IMR-90 (cell line): ENCODE results near the gene NOP10. TPM values are rescaled to one million over a fixed set of nuclear protein-coding genes. Genes with fewer than 3 reads are reported as not detected.
A peak's percentile ranks its signal among the peaks of the same experiment; 100 is the strongest.

Experiments used
- ATAC-seq: fragments of 200-7000 bp; cut with Tn5 transposase; 2 replicates; pipeline ENCODE4 v1.9.1; 2020; ENCODE audit warnings: low read depth, mild to moderate bottlenecking, moderate library complexity
- BruUV-seq: library from RNA; stranded (reverse); fragments of 400-500 nt; replicated peaks from 2 replicates; lab custom pipeline; 2021; lab: Mats Ljungman, UMichigan
- CTCF ChIA-PET: fragments of 300-600 bp; formaldehyde crosslinking; extraction: SDS; loops from one replicate; lab custom pipeline; 2021; ENCODE audit warnings: antibody characterized with exemption; lab: Yijun Ruan, JAX
- POLR2A ChIA-PET: fragments of 300-600 bp; sonication (Branson Sonifier 250); formaldehyde crosslinking; loops from one replicate; lab custom pipeline; 2022; ENCODE audit warnings: antibody characterized with exemption; ENCODE audit not compliant: unreplicated experiment; lab: Charles Lee
- DNase-seq: peaks from one replicate; pipeline ENCODE4 v3.0.0; 2013
- H2AFZ ChIP-seq: replicated peaks from 2 replicates; pipeline ENCODE3; 2013; ENCODE audit warnings: low read length, mild to moderate bottlenecking; ENCODE audit not compliant: poor library complexity
- H2AK5ac ChIP-seq: 2 replicates; pipeline ENCODE4 v1.6.1; 2013; ENCODE audit warnings: low read depth, low read length, inconsistent platforms
- H2AK9ac ChIP-seq: replicated peaks from 2 replicates; pipeline ENCODE3; 2013; ENCODE audit warnings: mild to moderate bottlenecking, low read depth, low read length, moderate library complexity; ENCODE audit not compliant: poor library complexity
- H2BK120ac ChIP-seq: 2 replicates; pipeline ENCODE4 v1.6.1; 2013; ENCODE audit warnings: low read depth, low read length, inconsistent platforms
- H2BK15ac ChIP-seq: 3 replicates; pipeline ENCODE4 v1.6.1; 2013; ENCODE audit warnings: low read depth, low read length, inconsistent platforms
- H2BK20ac ChIP-seq: 2 replicates; pipeline ENCODE4 v1.6.1; 2013; ENCODE audit warnings: low read depth, mild to moderate bottlenecking, inconsistent platforms, low read length, moderate library complexity
- H2BK5ac ChIP-seq: 2 replicates; pipeline ENCODE4 v1.6.1; 2013; ENCODE audit warnings: mild to moderate bottlenecking, low read depth, low read length, inconsistent platforms; ENCODE audit not compliant: poor library complexity, severe bottlenecking
- H3K14ac ChIP-seq: replicated peaks from 2 replicates; pipeline ENCODE4 v1.6.1; 2013; ENCODE audit warnings: low read depth, low read length, inconsistent platforms
- H3K18ac ChIP-seq: 2 replicates; pipeline ENCODE4 v1.6.1; 2013; ENCODE audit warnings: low read depth, low read length, control low read depth
- H3K23ac ChIP-seq: 2 replicates; pipeline ENCODE4 v1.6.1; 2013; ENCODE audit warnings: low read depth, low read length, inconsistent platforms
- H3K27ac ChIP-seq: 2 replicates; pipeline ENCODE4 v1.5.1; 2013; ENCODE audit warnings: mild to moderate bottlenecking, control low read depth, low read length; ENCODE audit not compliant: insufficient read depth
- H3K27me3 ChIP-seq: 2 replicates; pipeline ENCODE4 v1.6.1; 2013; ENCODE audit warnings: low read length; ENCODE audit not compliant: control insufficient read depth, insufficient read depth
- H3K36me3 ChIP-seq: 2 replicates; pipeline ENCODE4 v1.6.1; 2013; ENCODE audit warnings: low read length, mixed read lengths; ENCODE audit not compliant: control insufficient read depth, insufficient read depth
- H3K4ac ChIP-seq: 2 replicates; pipeline ENCODE4 v1.6.1; 2013; ENCODE audit warnings: low read depth, low read length, inconsistent platforms
- H3K4me1 ChIP-seq: 2 replicates; pipeline ENCODE4 v1.6.1; 2013; ENCODE audit warnings: low read length, mixed read lengths; ENCODE audit not compliant: control insufficient read depth, insufficient read depth
- H3K4me2 ChIP-seq: 2 replicates; pipeline ENCODE4 v1.6.1; 2013; ENCODE audit warnings: low read depth, mild to moderate bottlenecking, control low read depth, low read length, moderate library complexity
- H3K4me3 ChIP-seq: 2 replicates; pipeline ENCODE4 v1.5.1; 2013; ENCODE audit warnings: low read depth, mild to moderate bottlenecking, control low read depth, low read length, moderate library complexity; ENCODE audit not compliant: insufficient read depth
- H3K56ac ChIP-seq: 2 replicates; pipeline ENCODE4 v1.6.1; 2013; ENCODE audit warnings: low read length, inconsistent platforms; ENCODE audit not compliant: insufficient read depth; ENCODE audit errors: extremely low read depth
- H3K79me1 ChIP-seq, 2 experiments: 2 replicates each; pipeline ENCODE4 v1.6.1; 2013; ENCODE audit warnings: low read length in 2 of 2, inconsistent platforms in 1 of 2, low read depth in 1 of 2
- H3K9ac ChIP-seq: 2 replicates; pipeline ENCODE4 v1.6.1; 2013; ENCODE audit warnings: low read depth, low read length, control low read depth
- H3K9me1 ChIP-seq: 2 replicates; pipeline ENCODE4 v1.6.1; 2013; ENCODE audit warnings: low read length, inconsistent platforms; ENCODE audit not compliant: insufficient read depth
- H3K9me3 ChIP-seq: 2 replicates; pipeline ENCODE4 v1.6.1; 2013; ENCODE audit warnings: low read length; ENCODE audit not compliant: control insufficient read depth, insufficient read depth
- H4K20me1 ChIP-seq: 2 replicates; pipeline ENCODE4 v1.6.1; 2013; ENCODE audit warnings: low read length, inconsistent platforms; ENCODE audit not compliant: insufficient read depth
- H4K5ac ChIP-seq: 2 replicates; pipeline ENCODE4 v1.6.1; 2013; ENCODE audit warnings: mild to moderate bottlenecking, low read depth, low read length, control low read depth
- H4K8ac ChIP-seq, 2 experiments: 2 replicates each; pipeline ENCODE4 v1.6.1; 2013; ENCODE audit warnings: low read depth in 2 of 2, low read length in 2 of 2, control low read depth in 1 of 2, inconsistent platforms in 1 of 2
- H4K91ac ChIP-seq: 2 replicates; pipeline ENCODE4 v1.6.1; 2013; ENCODE audit warnings: low read depth, low read length, inconsistent platforms; ENCODE audit not compliant: insufficient read depth
- BHLHE40 ChIP-seq: fragments of 150-350 bp; IDR thresholded peaks from 2 replicates; pipeline ENCODE4 v1.6.1; 2016; ENCODE audit warnings: mild to moderate bottlenecking, low read depth, low read length
- CEBPB ChIP-seq: IDR thresholded peaks from 2 replicates; pipeline ENCODE4 v1.6.1; 2012; ENCODE audit warnings: low read depth, low read length, improper control_type of control experiment
- CHD1 ChIP-seq: IDR thresholded peaks from 2 replicates; pipeline ENCODE4 v1.6.1; 2012; ENCODE audit warnings: low read depth, low read length, improper control_type of control experiment
- FOS ChIP-seq: fragments of 150-350 bp; IDR thresholded peaks from 2 replicates; pipeline ENCODE4 v1.6.1; 2016; ENCODE audit warnings: low read depth, low read length
- MAZ ChIP-seq: IDR thresholded peaks from 2 replicates; pipeline ENCODE4 v1.6.1; 2012; ENCODE audit warnings: low read depth, mild to moderate bottlenecking, low read length, improper control_type of control experiment, moderate library complexity, borderline replicate concordance
- MXI1 ChIP-seq: IDR thresholded peaks from 2 replicates; pipeline ENCODE4 v1.6.1; 2012; ENCODE audit warnings: low read depth, mild to moderate bottlenecking, low read length, moderate library complexity, borderline replicate concordance
- NFE2L2 ChIP-seq: fragments of 150-350 bp; IDR thresholded peaks from 2 replicates; pipeline ENCODE4 v1.6.1; 2016; ENCODE audit warnings: low read depth, mild to moderate bottlenecking, low read length
- RAD21 ChIP-seq: IDR thresholded peaks from 2 replicates; pipeline ENCODE4 v1.6.1; 2012; ENCODE audit warnings: low read length, improper control_type of control experiment
- RCOR1 ChIP-seq: IDR thresholded peaks from 2 replicates; pipeline ENCODE4 v1.6.1; 2012; ENCODE audit warnings: mild to moderate bottlenecking, low read length, improper control_type of control experiment; ENCODE audit not compliant: insufficient replicate concordance
- RFX5 ChIP-seq: IDR thresholded peaks from 2 replicates; pipeline ENCODE4 v1.8.0; 2012; ENCODE audit warnings: low read depth, mild to moderate bottlenecking, low read length, moderate library complexity
- SMC3 ChIP-seq: fragments of 150-350 bp; IDR thresholded peaks from 2 replicates; pipeline ENCODE4 v1.6.1; 2016; ENCODE audit warnings: low read depth, mild to moderate bottlenecking, antibody characterized with exemption, low read length, moderate library complexity
- WGBS, 2 experiments: methylation state at CpG; one replicate each; pipeline versions ENCODE4 v1.1.5 to v1.1.7; 2013; ENCODE audit warnings: missing lambda C conversion rate in 2 of 2; ENCODE audit not compliant: insufficient read length in 1 of 2; ENCODE audit errors: extremely low coverage in 2 of 2; 5-methylcytosine and 5-hydroxymethylcytosine counted together
- dilution Hi-C: fragments of 300-500 bp; cut with HindIII; formaldehyde crosslinking; loops from one replicate; pipeline ENCODE4 v1.14.3; 2018; ENCODE audit warnings: low sequenced_read_pairs; ENCODE audit not compliant: unreplicated experiment
- in situ Hi-C: fragments of 300-500 bp; cut with MboI; formaldehyde crosslinking; loops from 3 replicates; pipeline ENCODE4 v1.14.3; 2019; ENCODE audit warnings: low sequenced_read_pairs, inconsistent platforms, mixed read lengths
- intact Hi-C: fragments of 100-400 bp; cut with micrococcal nuclease; formaldehyde crosslinking; loops from 2 replicates; pipeline ENCODE4 v1.10.0; 2022
- polyA plus RNA-seq, 3 experiments: library from polyadenylated mRNA; depleted of rRNA; stranded (reverse); fragments of >200 nt; gene quantifications; 2 replicates each; pipeline ENCODE4 v1.2.3, GENCODE V29; 2012; ENCODE audit warnings: low replicate concordance in 1 of 3
- total RNA-seq: library from RNA; depleted of rRNA; stranded (reverse); fragments of >200 nt; gene quantifications from 2 replicates; pipeline ENCODE4 v1.2.3, GENCODE V29; 2012
- TF ChIP-seq, protein P1 (sequence below): fragments of 150-350 bp; IDR thresholded peaks from 2 replicates; pipeline ENCODE4 v1.6.1; 2017; ENCODE audit warnings: mild to moderate bottlenecking, antibody characterized with exemption, low read length, low read depth
- TF ChIP-seq, protein P2 (sequence below): conservative IDR thresholded peaks from 2 replicates; pipeline ENCODE4 v1.5.1; 2012; ENCODE audit warnings: mild to moderate bottlenecking, low read depth, low read length, improper control_type of control experiment
- TF ChIP-seq, protein P3 (sequence below): fragments of 150-350 bp; IDR thresholded peaks from 2 replicates; pipeline ENCODE4 v1.6.1; 2016; ENCODE audit warnings: low read depth, mild to moderate bottlenecking, low read length, moderate library complexity, borderline replicate concordance

Gene NOP10
- total and polyA plus RNA-seq, 2 of the 4 experiments (the other 2 are of a cell fraction), result 141 to 468 TPM

DNA sequence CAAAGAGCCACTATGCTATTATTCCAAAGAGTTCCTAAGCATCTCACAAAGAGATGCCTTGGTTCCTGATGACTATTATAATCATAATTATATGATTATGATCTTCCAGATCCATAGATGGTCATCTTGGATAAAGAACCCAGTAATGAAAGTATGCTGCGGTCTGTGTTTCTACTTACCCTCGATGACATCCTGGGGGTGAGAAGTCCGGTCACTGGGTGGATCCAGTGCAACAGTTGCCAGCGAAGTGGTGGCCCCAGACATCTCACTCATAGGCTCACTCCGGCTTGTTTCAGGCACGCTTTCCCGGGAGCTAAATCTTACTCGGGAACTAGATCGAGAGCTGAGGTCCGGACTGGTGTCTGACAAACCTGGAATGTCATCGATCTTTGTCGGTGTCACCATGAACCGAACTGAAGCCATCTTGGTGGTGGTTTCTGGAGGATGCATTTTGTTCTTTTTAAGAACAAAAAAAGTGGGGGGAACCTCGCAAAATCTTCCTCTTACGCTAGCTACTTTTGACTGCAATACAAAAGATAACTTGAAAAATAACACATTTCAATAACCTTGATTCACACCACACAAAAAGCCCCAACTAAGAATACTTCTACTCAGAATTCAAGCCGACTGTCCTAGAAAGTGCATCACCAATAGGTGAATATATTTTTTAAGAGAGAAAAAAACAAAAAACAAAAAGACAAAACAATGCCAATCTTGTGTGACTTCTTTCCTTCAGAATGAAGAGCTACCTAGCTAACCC, 6.5 kb downstream of the NOP10 start:
- no TSS peak for BruUV-seq
- POLR2A ChIA-PET, result interaction anchor here (0.6 kb wide), 1 partner anchor 9 kb away, joined by 3 read pairs; no protein-coding TSS in a partner anchor
- intact Hi-C loops (no loop called here), in situ Hi-C loops (no loop called here), dilution Hi-C loops (no loop called here)
- no peaks in the 10 kb centered on the region for H4K20me1 ChIP-seq
- peaks cover 7% of the 10 kb centered on the region for H3K4me1 ChIP-seq
- no peaks in the 10 kb centered on the region for H3K9me3 ChIP-seq
- H3K79me1 ChIP-seq, result peaks cover 6 to 24% of the 10 kb centered on the region in 2 experiments
- peak overlapping the region; percentile 98 for H3K4me2 ChIP-seq
- H3K18ac ChIP-seq, result no peak overlapping the region
- H4K5ac ChIP-seq, result peak overlapping the region; percentile 25; the same call in 1 of the 2 replicates
- WGBS, 2 experiments, result 100% methylated on average over 4 of the region's 16 CpGs; no CpG with 5 or more reads in 1 of the 2 experiments
- no peak overlapping the region for H2BK5ac ChIP-seq
- H2AFZ ChIP-seq, result peak overlapping the region; percentile 97
- H3K27ac ChIP-seq, result no peak overlapping the region
- no peak overlapping the region for H2AK5ac ChIP-seq
- CTCF ChIA-PET, result interaction anchor here (1.0 kb wide), 1 partner anchor 22 kb away, joined by 3 read pairs; no protein-coding TSS in a partner anchor
- peaks cover 3% of the 10 kb centered on the region for H3K36me3 ChIP-seq
- no peak overlapping the region for H3K56ac ChIP-seq
- H3K23ac ChIP-seq, result peak overlapping the region; percentile 1; the same call in 1 of the 2 replicates
- no peak overlapping the region for H3K4ac ChIP-seq
- H2AK9ac ChIP-seq, result no peak overlapping the region
- no peak for DNase-seq
- no peaks in the 10 kb centered on the region for H3K9me1 ChIP-seq
- H3K27me3 ChIP-seq, result no peaks in the 10 kb centered on the region
- no peak overlapping the region for H2BK15ac ChIP-seq
- peak overlapping the region; percentile 65; the same call in 1 of the 2 replicates for H3K9ac ChIP-seq
- H3K4me3 ChIP-seq, result no peak overlapping the region; the same call in 1 of the 2 replicates
- H4K8ac ChIP-seq, result no peak overlapping the region
- no peak overlapping the region for H3K14ac ChIP-seq
- H4K91ac ChIP-seq, result no peak overlapping the region
- H2BK120ac ChIP-seq, result no peak overlapping the region
- H2BK20ac ChIP-seq, result no peak overlapping the region
- ATAC-seq, result no peak
- no peak for TF ChIP-seq CHD1
- TF ChIP-seq BHLHE40, result no peak
- TF ChIP-seq, protein P1, sequence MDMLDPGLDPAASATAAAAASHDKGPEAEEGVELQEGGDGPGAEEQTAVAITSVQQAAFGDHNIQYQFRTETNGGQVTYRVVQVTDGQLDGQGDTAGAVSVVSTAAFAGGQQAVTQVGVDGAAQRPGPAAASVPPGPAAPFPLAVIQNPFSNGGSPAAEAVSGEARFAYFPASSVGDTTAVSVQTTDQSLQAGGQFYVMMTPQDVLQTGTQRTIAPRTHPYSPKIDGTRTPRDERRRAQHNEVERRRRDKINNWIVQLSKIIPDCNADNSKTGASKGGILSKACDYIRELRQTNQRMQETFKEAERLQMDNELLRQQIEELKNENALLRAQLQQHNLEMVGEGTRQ, result no peak
- TF ChIP-seq SMC3, result no peak
- no peak for TF ChIP-seq RCOR1
- TF ChIP-seq NFE2L2, result no peak
- TF ChIP-seq, protein P2, sequence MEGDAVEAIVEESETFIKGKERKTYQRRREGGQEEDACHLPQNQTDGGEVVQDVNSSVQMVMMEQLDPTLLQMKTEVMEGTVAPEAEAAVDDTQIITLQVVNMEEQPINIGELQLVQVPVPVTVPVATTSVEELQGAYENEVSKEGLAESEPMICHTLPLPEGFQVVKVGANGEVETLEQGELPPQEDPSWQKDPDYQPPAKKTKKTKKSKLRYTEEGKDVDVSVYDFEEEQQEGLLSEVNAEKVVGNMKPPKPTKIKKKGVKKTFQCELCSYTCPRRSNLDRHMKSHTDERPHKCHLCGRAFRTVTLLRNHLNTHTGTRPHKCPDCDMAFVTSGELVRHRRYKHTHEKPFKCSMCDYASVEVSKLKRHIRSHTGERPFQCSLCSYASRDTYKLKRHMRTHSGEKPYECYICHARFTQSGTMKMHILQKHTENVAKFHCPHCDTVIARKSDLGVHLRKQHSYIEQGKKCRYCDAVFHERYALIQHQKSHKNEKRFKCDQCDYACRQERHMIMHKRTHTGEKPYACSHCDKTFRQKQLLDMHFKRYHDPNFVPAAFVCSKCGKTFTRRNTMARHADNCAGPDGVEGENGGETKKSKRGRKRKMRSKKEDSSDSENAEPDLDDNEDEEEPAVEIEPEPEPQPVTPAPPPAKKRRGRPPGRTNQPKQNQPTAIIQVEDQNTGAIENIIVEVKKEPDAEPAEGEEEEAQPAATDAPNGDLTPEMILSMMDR, result no peak
- no peak for TF ChIP-seq MAZ
- TF ChIP-seq RAD21, result no peak
- TF ChIP-seq RFX5, result no peak
- no peak for TF ChIP-seq FOS
- TF ChIP-seq, protein P3, sequence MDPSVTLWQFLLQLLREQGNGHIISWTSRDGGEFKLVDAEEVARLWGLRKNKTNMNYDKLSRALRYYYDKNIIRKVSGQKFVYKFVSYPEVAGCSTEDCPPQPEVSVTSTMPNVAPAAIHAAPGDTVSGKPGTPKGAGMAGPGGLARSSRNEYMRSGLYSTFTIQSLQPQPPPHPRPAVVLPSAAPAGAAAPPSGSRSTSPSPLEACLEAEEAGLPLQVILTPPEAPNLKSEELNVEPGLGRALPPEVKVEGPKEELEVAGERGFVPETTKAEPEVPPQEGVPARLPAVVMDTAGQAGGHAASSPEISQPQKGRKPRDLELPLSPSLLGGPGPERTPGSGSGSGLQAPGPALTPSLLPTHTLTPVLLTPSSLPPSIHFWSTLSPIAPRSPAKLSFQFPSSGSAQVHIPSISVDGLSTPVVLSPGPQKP, result no peak
- no peak for TF ChIP-seq MXI1
- no peak for TF ChIP-seq CEBPB
